WTC11 (cell line): ENCODE measurements around the gene LSM3. TPM values are rescaled to one million over a fixed set of nuclear protein-coding genes. Genes with fewer than 3 reads are reported as not detected.

Experiments
- ATAC-seq: fragments of 200-7000 bp; cut with Tn5 transposase; 2 replicates; pipeline ENCODE4 v1.10.0; 2021; ENCODE audit warnings: mild to moderate bottlenecking, moderate library complexity
- CTCF ChIA-PET: fragments of 300-600 bp; sonication (Branson Sonifier 250); formaldehyde crosslinking; loops from one replicate; lab custom pipeline; 2021; ENCODE audit warnings: antibody characterized with exemption; lab: Charles Lee
- POLR2A ChIA-PET: fragments of 350-600 bp; sonication (Branson Sonifier 250); formaldehyde crosslinking; loops from one replicate; lab custom pipeline; 2021; ENCODE audit warnings: antibody characterized with exemption; lab: Charles Lee
- DNase-seq: peaks from one replicate; pipeline ENCODE4 v3.0.0; 2021; ENCODE audit warnings: low spot score
- H3K27ac Mint-ChIP-seq: 2 replicates; pipeline ENCODE4 v1.8.0; 2021; ENCODE audit warnings: mixed read lengths
- H3K27me3 Mint-ChIP-seq: 2 replicates; pipeline ENCODE4 v1.8.0; 2021; ENCODE audit warnings: low read depth, mild to moderate bottlenecking, moderate library complexity, mixed read lengths
- H3K36me3 Mint-ChIP-seq: 2 replicates; pipeline ENCODE4 v1.8.0; 2021; ENCODE audit warnings: mixed read lengths
- H3K4me1 Mint-ChIP-seq: 2 replicates; pipeline ENCODE4 v1.8.0; 2022; ENCODE audit warnings: mixed read lengths
- H3K4me3 Mint-ChIP-seq: 2 replicates; pipeline ENCODE4 v1.8.0; 2021; ENCODE audit warnings: mild to moderate bottlenecking, moderate library complexity, mixed read lengths
- H3K9me3 Mint-ChIP-seq: 2 replicates; pipeline ENCODE4 v1.8.0; 2021; ENCODE audit warnings: mixed read lengths
- CBFB ChIP-seq: sonication (generic); formaldehyde crosslinking; IDR thresholded peaks from 2 replicates; pipeline ENCODE4 v1.8.1; 2022; ENCODE audit warnings: mild to moderate bottlenecking, low read depth, missing genetic modification reagents
- ELF4 ChIP-seq: sonication (generic); formaldehyde crosslinking; IDR thresholded peaks from 2 replicates; pipeline ENCODE4 v1.8.1; 2022; ENCODE audit warnings: low read depth, mild to moderate bottlenecking, moderate library complexity, missing genetic modification reagents
- ERG ChIP-seq: fragments of 250-450 bp; sonication (Bioruptor Pico); IDR thresholded peaks from 2 replicates; pipeline ENCODE4 v1.8.0; 2021; ENCODE audit warnings: mild to moderate bottlenecking
- FOXJ3 ChIP-seq: sonication (generic); formaldehyde crosslinking; IDR thresholded peaks from 2 replicates; pipeline ENCODE4 v1.9.0; 2021; ENCODE audit warnings: missing genetic modification reagents, mild to moderate bottlenecking, borderline replicate concordance
- GABPB1 ChIP-seq: sonication (generic); formaldehyde crosslinking; IDR thresholded peaks from 2 replicates; pipeline ENCODE4 v1.8.1; 2023; ENCODE audit warnings: mild to moderate bottlenecking, missing genetic modification reagents
- GRHL2 ChIP-seq: fragments of 250-450 bp; sonication (Bioruptor Pico); IDR thresholded peaks from 2 replicates; pipeline ENCODE4 v1.8.0; 2022; ENCODE audit warnings: mild to moderate bottlenecking, moderate library complexity; ENCODE audit not compliant: insufficient replicate concordance, severe bottlenecking
- GTF2I ChIP-seq: fragments of 250-450 bp; sonication (Bioruptor Pico); conservative IDR thresholded peaks from 2 replicates; pipeline ENCODE4 v1.4.0; 2021; ENCODE audit warnings: mild to moderate bottlenecking
- HMGA2 ChIP-seq: fragments of 250-450 bp; sonication (Bioruptor Pico); IDR thresholded peaks from 2 replicates; pipeline ENCODE4 v1.4.0; 2021; ENCODE audit warnings: mild to moderate bottlenecking, moderate library complexity
- NR2C2 ChIP-seq: sonication (generic); formaldehyde crosslinking; IDR thresholded peaks from 2 replicates; pipeline ENCODE4 v1.8.0; 2022; ENCODE audit warnings: mild to moderate bottlenecking, missing genetic modification reagents
- PREB ChIP-seq: sonication (generic); formaldehyde crosslinking; IDR thresholded peaks from 2 replicates; pipeline ENCODE4 v1.8.1; 2022; ENCODE audit warnings: mild to moderate bottlenecking, missing genetic modification reagents, moderate library complexity, borderline replicate concordance
- PRRX2 ChIP-seq: fragments of 250-450 bp; sonication (Bioruptor Pico); IDR thresholded peaks from 2 replicates; pipeline ENCODE4 v1.8.0; 2021; ENCODE audit warnings: mild to moderate bottlenecking
- RORB ChIP-seq: fragments of 250-450 bp; sonication (Bioruptor Pico); IDR thresholded peaks from 2 replicates; pipeline ENCODE4 v1.9.0; 2021; ENCODE audit warnings: mild to moderate bottlenecking
- SOX15 ChIP-seq: fragments of 250-450 bp; sonication (Bioruptor Pico); IDR thresholded peaks from 2 replicates; pipeline ENCODE4 v1.9.0; 2021; ENCODE audit warnings: mild to moderate bottlenecking
- TCF7 ChIP-seq: sonication (generic); formaldehyde crosslinking; IDR thresholded peaks from 2 replicates; pipeline ENCODE4 v1.8.0; 2022; ENCODE audit warnings: mild to moderate bottlenecking, low read depth, missing genetic modification reagents, moderate library complexity
- ZNF121 ChIP-seq: sonication (generic); formaldehyde crosslinking; IDR thresholded peaks from 2 replicates; pipeline ENCODE4 v1.8.0; 2023; ENCODE audit warnings: missing genetic modification reagents
- ZNF138 ChIP-seq: sonication (generic); formaldehyde crosslinking; conservative IDR thresholded peaks from 2 replicates; pipeline ENCODE4 v1.8.1; 2022; ENCODE audit warnings: mild to moderate bottlenecking, moderate library complexity, missing genetic modification reagents
- ZNF219 ChIP-seq: sonication (generic); formaldehyde crosslinking; IDR thresholded peaks from 2 replicates; pipeline ENCODE4 v1.8.0; 2023; ENCODE audit warnings: missing genetic modification reagents, mild to moderate bottlenecking, borderline replicate concordance
- ZNF281 ChIP-seq: sonication (generic); formaldehyde crosslinking; IDR thresholded peaks from 2 replicates; pipeline ENCODE4 v1.8.0; 2023; ENCODE audit warnings: mild to moderate bottlenecking, missing genetic modification reagents
- ZNF423 ChIP-seq: fragments of 250-450 bp; sonication (Bioruptor Pico); IDR thresholded peaks from 2 replicates; pipeline ENCODE4 v2.1.2; 2022; ENCODE audit warnings: mild to moderate bottlenecking, moderate library complexity
- total RNA-seq: library from RNA; stranded (reverse); gene quantifications from 3 replicates; pipeline ENCODE4 v1.2.3, GENCODE V29; 2021
- TF ChIP-seq, protein P1 (sequence below): sonication (generic); formaldehyde crosslinking; IDR thresholded peaks from 2 replicates; pipeline ENCODE4 v1.8.1; 2022; ENCODE audit warnings: low read depth, missing genetic modification reagents, borderline replicate concordance
- TF ChIP-seq, protein P2 (sequence below): fragments of 250-450 bp; sonication (Bioruptor Pico); IDR thresholded peaks from 2 replicates; pipeline ENCODE4 v1.9.0; 2021; ENCODE audit warnings: mild to moderate bottlenecking

The LSM3 gene
- total RNA-seq, 1 experiment from 2014 or later: 21.4 TPM

DNA sequence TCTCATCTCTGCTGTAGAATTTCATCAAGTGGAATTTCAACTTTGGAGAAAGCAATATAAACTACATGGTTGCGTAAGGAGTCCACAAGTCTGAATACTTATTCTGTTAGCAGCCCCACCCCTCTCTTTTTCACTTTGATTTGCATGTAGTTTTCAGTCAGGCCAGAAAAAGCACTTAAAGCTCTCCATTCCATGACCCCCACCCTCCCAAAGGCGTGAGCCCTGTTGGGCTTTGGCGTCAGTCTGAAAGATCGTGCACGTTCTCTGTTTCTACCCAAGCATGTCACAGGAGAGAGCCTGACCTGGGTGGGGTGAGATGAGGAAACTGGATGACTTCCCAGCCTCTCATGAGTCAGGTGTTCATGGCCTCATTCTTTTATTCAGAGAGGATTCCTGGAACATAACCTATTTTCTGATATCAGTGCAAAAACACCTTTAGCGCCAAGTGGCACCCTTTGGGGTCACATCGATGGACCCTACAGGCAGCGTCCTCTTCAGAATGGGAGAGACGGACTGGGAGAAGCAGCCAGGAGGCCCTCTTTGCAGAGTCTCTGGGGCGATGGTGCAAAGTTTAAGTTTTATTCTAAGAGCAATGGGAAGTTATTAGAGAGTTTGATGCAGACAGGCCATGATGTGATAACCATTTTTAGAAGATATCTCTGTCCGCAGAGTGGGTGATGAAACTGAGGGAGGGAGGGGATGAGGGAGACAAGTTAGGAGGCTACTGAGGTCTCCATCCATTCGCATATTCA lies 55.8 kb downstream of the LSM3 start:
- DNase-seq (no peak), ATAC-seq (no peak)
- ChIA-PET CTCF (interaction anchor here (1.2 to 1.3 kb wide), 2 partner anchors 18 to 31 kb away, joined by 4 to 6 read pairs; no protein-coding TSS in a partner anchor), POLR2A (no interaction called here)
- Mint-ChIP-seq H3K27ac (no peak overlapping the region), H3K36me3 (peaks cover 13% of the 10 kb centered on the region), H3K4me1 (no peaks in the 10 kb centered on the region), H3K4me3 (no peak overlapping the region), H3K9me3 (peaks cover 33% of the 10 kb centered on the region), H3K27me3 (peaks cover 25% of the 10 kb centered on the region)
- TF ChIP-seq SOX15 (CRISPR knock-in tag): no peak
- TF ChIP-seq ZNF219 (CRISPR knock-in tag): no peak
- no peak for TF ChIP-seq ZNF121 (CRISPR knock-in tag)
- no peak for TF ChIP-seq ZNF281 (CRISPR knock-in tag)
- no peak for TF ChIP-seq RORB (CRISPR knock-in tag)
- no peak for TF ChIP-seq NR2C2

DNA sequence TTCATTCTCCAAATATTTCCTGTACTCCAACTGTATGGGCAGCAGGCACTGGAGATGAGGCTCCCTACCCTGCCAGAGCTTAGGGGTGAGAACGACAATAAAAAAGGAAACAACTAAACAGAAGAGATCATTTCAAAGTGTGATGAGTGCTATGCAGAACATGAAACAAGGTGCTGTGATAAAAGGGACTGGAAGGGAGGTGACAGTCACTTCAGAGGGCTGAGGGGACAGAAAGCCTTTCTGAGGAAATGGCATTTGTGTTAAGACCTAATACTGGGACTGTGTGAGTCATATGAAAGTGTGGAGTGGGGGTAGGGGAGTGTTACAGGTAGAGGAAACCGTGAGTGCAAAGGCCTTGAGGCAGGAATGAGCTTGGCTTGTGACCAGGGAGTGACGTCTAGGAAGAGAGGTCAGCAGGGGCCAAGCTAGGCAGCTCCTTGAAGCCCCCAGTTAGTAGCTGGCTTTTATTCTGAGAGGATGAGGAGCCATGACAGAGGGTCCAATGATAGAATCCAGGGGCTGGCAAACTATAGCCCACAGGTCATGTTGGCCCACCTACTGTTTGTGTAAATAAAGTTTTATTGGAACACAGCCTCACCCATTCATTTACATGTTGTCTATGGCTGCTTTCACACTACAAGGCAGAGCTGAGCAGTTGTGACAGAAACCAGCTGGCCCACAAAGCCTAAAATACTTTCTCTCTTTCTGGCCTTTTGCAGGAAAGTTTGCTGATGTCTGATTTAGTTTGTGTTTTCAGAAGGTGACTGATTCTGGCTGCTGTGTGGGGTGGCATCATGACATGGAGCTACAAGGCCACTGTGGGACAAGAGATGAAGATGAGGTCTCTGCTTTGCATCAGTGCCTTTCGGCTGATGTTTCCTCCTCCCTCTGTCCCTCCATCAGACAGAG lies 56.6 kb downstream of the LSM3 start:
- DNase-seq (no peak), ATAC-seq (no peak)
- no peak overlapping the region for H3K4me3 Mint-ChIP-seq
- TF ChIP-seq ELF4 (CRISPR knock-in tag) (no peak), CBFB (CRISPR knock-in tag) (no peak), GTF2I (CRISPR knock-in tag) (no peak), TCF7 (CRISPR knock-in tag) (no peak), ZNF423 (CRISPR knock-in tag) (no peak), FOXJ3 (CRISPR knock-in tag) (no peak), PRRX2 (CRISPR knock-in tag) (no peak)
- ChIA-PET POLR2A (no interaction called here), CTCF (interaction anchor here (1.2 to 1.3 kb wide), 2 partner anchors 19 to 32 kb away, joined by 4 to 6 read pairs; no protein-coding TSS in a partner anchor)
- peaks cover 29% of the 10 kb centered on the region for H3K9me3 Mint-ChIP-seq
- peaks cover 25% of the 10 kb centered on the region for H3K27me3 Mint-ChIP-seq
- no peak overlapping the region for H3K27ac Mint-ChIP-seq
- peaks cover 9% of the 10 kb centered on the region for H3K36me3 Mint-ChIP-seq
- no peaks in the 10 kb centered on the region for H3K4me1 Mint-ChIP-seq

- no peak for ATAC-seq
- CTCF ChIA-PET: interaction anchor here (1.2 to 1.3 kb wide), 2 partner anchors 19 to 32 kb away, joined by 4 to 6 read pairs; no protein-coding TSS in a partner anchor
- H3K36me3 Mint-ChIP-seq: peaks cover 8% of the 10 kb centered on the region; the same call in 1 of the 2 replicates
- peaks cover 29% of the 10 kb centered on the region for H3K27me3 Mint-ChIP-seq
- H3K4me1 Mint-ChIP-seq: no peaks in the 10 kb centered on the region
- peaks cover 22% of the 10 kb centered on the region for H3K9me3 Mint-ChIP-seq
- H3K4me3 Mint-ChIP-seq: no peak overlapping the region
- DNase-seq: no peak
- H3K27ac Mint-ChIP-seq: no peak overlapping the region
- POLR2A ChIA-PET: no interaction called here
- TF ChIP-seq HMGA2 (CRISPR knock-in tag) (no peak), GRHL2 (no peak), PREB (CRISPR knock-in tag) (no peak), ERG (CRISPR knock-in tag) (no peak), GABPB1 (CRISPR knock-in tag) (no peak), ZNF138 (CRISPR knock-in tag) (no peak)
- TF ChIP-seq, protein P1, sequence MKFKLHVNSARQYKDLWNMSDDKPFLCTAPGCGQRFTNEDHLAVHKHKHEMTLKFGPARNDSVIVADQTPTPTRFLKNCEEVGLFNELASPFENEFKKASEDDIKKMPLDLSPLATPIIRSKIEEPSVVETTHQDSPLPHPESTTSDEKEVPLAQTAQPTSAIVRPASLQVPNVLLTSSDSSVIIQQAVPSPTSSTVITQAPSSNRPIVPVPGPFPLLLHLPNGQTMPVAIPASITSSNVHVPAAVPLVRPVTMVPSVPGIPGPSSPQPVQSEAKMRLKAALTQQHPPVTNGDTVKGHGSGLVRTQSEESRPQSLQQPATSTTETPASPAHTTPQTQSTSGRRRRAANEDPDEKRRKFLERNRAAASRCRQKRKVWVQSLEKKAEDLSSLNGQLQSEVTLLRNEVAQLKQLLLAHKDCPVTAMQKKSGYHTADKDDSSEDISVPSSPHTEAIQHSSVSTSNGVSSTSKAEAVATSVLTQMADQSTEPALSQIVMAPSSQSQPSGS: no peak
- TF ChIP-seq, protein P2, sequence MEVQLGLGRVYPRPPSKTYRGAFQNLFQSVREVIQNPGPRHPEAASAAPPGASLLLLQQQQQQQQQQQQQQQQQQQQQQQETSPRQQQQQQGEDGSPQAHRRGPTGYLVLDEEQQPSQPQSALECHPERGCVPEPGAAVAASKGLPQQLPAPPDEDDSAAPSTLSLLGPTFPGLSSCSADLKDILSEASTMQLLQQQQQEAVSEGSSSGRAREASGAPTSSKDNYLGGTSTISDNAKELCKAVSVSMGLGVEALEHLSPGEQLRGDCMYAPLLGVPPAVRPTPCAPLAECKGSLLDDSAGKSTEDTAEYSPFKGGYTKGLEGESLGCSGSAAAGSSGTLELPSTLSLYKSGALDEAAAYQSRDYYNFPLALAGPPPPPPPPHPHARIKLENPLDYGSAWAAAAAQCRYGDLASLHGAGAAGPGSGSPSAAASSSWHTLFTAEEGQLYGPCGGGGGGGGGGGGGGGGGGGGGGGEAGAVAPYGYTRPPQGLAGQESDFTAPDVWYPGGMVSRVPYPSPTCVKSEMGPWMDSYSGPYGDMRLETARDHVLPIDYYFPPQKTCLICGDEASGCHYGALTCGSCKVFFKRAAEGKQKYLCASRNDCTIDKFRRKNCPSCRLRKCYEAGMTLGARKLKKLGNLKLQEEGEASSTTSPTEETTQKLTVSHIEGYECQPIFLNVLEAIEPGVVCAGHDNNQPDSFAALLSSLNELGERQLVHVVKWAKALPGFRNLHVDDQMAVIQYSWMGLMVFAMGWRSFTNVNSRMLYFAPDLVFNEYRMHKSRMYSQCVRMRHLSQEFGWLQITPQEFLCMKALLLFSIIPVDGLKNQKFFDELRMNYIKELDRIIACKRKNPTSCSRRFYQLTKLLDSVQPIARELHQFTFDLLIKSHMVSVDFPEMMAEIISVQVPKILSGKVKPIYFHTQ (CRISPR knock-in tag): no peak
These were observed 57.3 kb downstream of the LSM3 start for GRCh38 chr3:14235912-14236295.
